SK-N-SH (cell line): Measurements from ENCODE around the gene TWF2. TPM values are rescaled to one million over a fixed set of nuclear protein-coding genes. Genes with fewer than 3 reads are reported as not detected.

Experiments used
- CTCF ChIA-PET: fragments of 300-600, 350-600 bp; formaldehyde crosslinking; extraction: SDS; loops from one replicate; lab custom pipeline; 2021; lab: Yijun Ruan, JAX
- POLR2A ChIA-PET: fragments of 350-600 bp; sonication (Branson Sonifier 250); formaldehyde crosslinking; extraction: SDS; loops from one replicate; lab custom pipeline; 2020; ENCODE audit warnings: antibody characterized with exemption, inconsistent platforms; lab: Yijun Ruan, JAX
- DNase-seq: peaks from one replicate; pipeline ENCODE4 v3.0.0; 2012
- H2AFZ ChIP-seq: fragments of 200-600 bp; sonication (generic); 2 replicates; pipeline ENCODE4 v1.8.1; 2016; ENCODE audit warnings: antibody characterized with exemption, mild to moderate bottlenecking, low read depth
- H3F3A ChIP-seq: fragments of 200-600 bp; sonication (generic); replicated peaks from 2 replicates; pipeline ENCODE3; 2016; ENCODE audit warnings: antibody characterized with exemption, mild to moderate bottlenecking; ENCODE audit not compliant: insufficient read depth
- H3K27ac ChIP-seq, 2 experiments: fragments of 200-500 bp in 1 of 2; fragments of 200-600 bp in 1 of 2; sonication (Bioruptor generic) in 1 of 2; sonication (generic), shearing (Covaris generic) in 1 of 2; 2 replicates each; pipeline versions ENCODE4 v1.5.1 to v1.6.1; 2014 to 2016; ENCODE audit warnings: low read depth in 2 of 2, inconsistent platforms in 1 of 2, low read length in 1 of 2, mild to moderate bottlenecking in 1 of 2, mixed read lengths in 1 of 2
- H3K27me3 ChIP-seq: fragments of 200-600 bp; sonication (generic), shearing (Covaris generic); 2 replicates; pipeline ENCODE4 v1.6.1; 2016; ENCODE audit warnings: mixed run types; ENCODE audit not compliant: insufficient read depth
- H3K36me3 ChIP-seq, 2 experiments: fragments of 200-500 bp in 1 of 2; fragments of 200-600 bp in 1 of 2; sonication (Bioruptor generic) in 1 of 2; sonication (generic) in 1 of 2; replicated peaks in 1 of 2; 2 replicates each; pipeline versions ENCODE3 to v1.5.1; 2014 to 2016; ENCODE audit warnings: low read length in 1 of 2, mild to moderate bottlenecking in 1 of 2; ENCODE audit not compliant: insufficient read depth in 2 of 2, control insufficient read depth in 1 of 2
- H3K4me1 ChIP-seq, 2 experiments: fragments of 200-500 bp in 1 of 2; fragments of 200-600 bp in 1 of 2; sonication (Bioruptor generic) in 1 of 2; sonication (generic), shearing (Covaris generic) in 1 of 2; 2 replicates each; pipeline versions ENCODE4 v1.5.1 to v1.6.1; 2014 to 2016; ENCODE audit warnings: low read depth in 1 of 2, low read length in 1 of 2, mixed run types in 1 of 2; ENCODE audit not compliant: insufficient read depth in 2 of 2, control insufficient read depth in 1 of 2
- H3K4me2 ChIP-seq: fragments of 200-600 bp; sonication (generic), shearing (Covaris generic); 2 replicates; pipeline ENCODE4 v1.6.1; 2017; ENCODE audit warnings: mixed run types
- H3K4me3 ChIP-seq, 2 experiments: fragments of 200-500 bp in 1 of 2; fragments of 200-600 bp in 1 of 2; sonication (Bioruptor generic) in 1 of 2; sonication (generic), shearing (Covaris generic) in 1 of 2; 2 replicates each; pipeline versions ENCODE4 v1.5.1 to v1.8.1; 2014 to 2016; ENCODE audit warnings: low read depth in 2 of 2, inconsistent platforms in 1 of 2, low read length in 1 of 2, mild to moderate bottlenecking in 1 of 2, mixed read lengths in 1 of 2, moderate library complexity in 1 of 2
- H3K79me2 ChIP-seq: fragments of 200-600 bp; sonication (generic); 2 replicates; pipeline ENCODE4 v1.8.1; 2017; ENCODE audit warnings: mild to moderate bottlenecking; ENCODE audit not compliant: insufficient read depth
- H3K9ac ChIP-seq: fragments of 200-600 bp; sonication (generic); 2 replicates; pipeline ENCODE4 v1.6.1; 2017; ENCODE audit warnings: mixed run types
- H3K9me2 ChIP-seq: fragments of 200-600 bp; sonication (generic); 2 replicates; pipeline ENCODE4 v1.6.1; 2017; ENCODE audit warnings: mixed run types
- H3K9me3 ChIP-seq: fragments of 200-600 bp; sonication (generic); 2 replicates; pipeline ENCODE4 v1.6.1; 2017; ENCODE audit warnings: mixed run types, mild to moderate bottlenecking, moderate library complexity
- H4K20me1 ChIP-seq: fragments of 200-600 bp; sonication (generic); 2 replicates; pipeline ENCODE4 v1.6.1; 2017; ENCODE audit warnings: mild to moderate bottlenecking, mixed run types; ENCODE audit not compliant: insufficient read depth
- ELF1 ChIP-seq: IDR thresholded peaks from 2 replicates; pipeline ENCODE4 v1.4.0; 2012
- EP300 ChIP-seq, 2 experiments: IDR thresholded peaks; 2 replicates each; pipeline versions ENCODE4 v1.4.0 to v1.6.1; 2012; ENCODE audit warnings: borderline replicate concordance in 1 of 2, low read depth in 1 of 2, low read length in 1 of 2
- GABPA ChIP-seq: IDR thresholded peaks from 2 replicates; pipeline ENCODE4 v1.4.0; 2012; ENCODE audit warnings: low read depth, mild to moderate bottlenecking
- GATA2 ChIP-seq: sonication (generic); formaldehyde crosslinking; IDR thresholded peaks from 2 replicates; pipeline ENCODE4 v1.5.0; 2020; ENCODE audit warnings: mild to moderate bottlenecking, missing genetic modification reagents
- NFIC ChIP-seq: IDR thresholded peaks from 2 replicates; pipeline ENCODE4 v1.4.0; 2012; ENCODE audit warnings: borderline replicate concordance
- RAD21 ChIP-seq: IDR thresholded peaks from 2 replicates; pipeline ENCODE4 v1.6.1; 2012; ENCODE audit warnings: mild to moderate bottlenecking, low read length
- RCOR1 ChIP-seq: fragments of 150-350 bp; IDR thresholded peaks from 2 replicates; pipeline ENCODE4 v1.6.1; 2017; ENCODE audit warnings: antibody characterized with exemption, low read length
- RFX5 ChIP-seq: IDR thresholded peaks from 2 replicates; pipeline ENCODE4 v1.6.1; 2012; ENCODE audit warnings: mild to moderate bottlenecking, improper control_type of control experiment, low read length
- RXRA ChIP-seq: IDR thresholded peaks from 2 replicates; pipeline ENCODE4 v1.4.0; 2012; ENCODE audit warnings: low read depth, mild to moderate bottlenecking, borderline replicate concordance
- SMC3 ChIP-seq: IDR thresholded peaks from 2 replicates; pipeline ENCODE4 v1.6.1; 2012; ENCODE audit warnings: low read depth, low read length, improper control_type of control experiment
- TAF1 ChIP-seq: IDR thresholded peaks from 2 replicates; pipeline ENCODE4 v1.6.1; 2012; ENCODE audit warnings: low read depth, mild to moderate bottlenecking, low read length, moderate library complexity, borderline replicate concordance
- TEAD4 ChIP-seq: IDR thresholded peaks from 2 replicates; pipeline ENCODE4 v1.4.0; 2012; ENCODE audit warnings: mild to moderate bottlenecking, borderline replicate concordance; ENCODE audit not compliant: insufficient read depth
- ZBTB33 ChIP-seq: IDR thresholded peaks from 2 replicates; pipeline ENCODE4 v1.4.0; 2012; ENCODE audit warnings: low read depth, borderline replicate concordance
- WGBS: methylation state at CpG from one replicate; pipeline ENCODE4 v1.1.6; 2017; ENCODE audit warnings: low lambda C conversion rate; 5-methylcytosine and 5-hydroxymethylcytosine counted together
- polyA plus RNA-seq, 3 experiments: library from polyadenylated mRNA; depleted of rRNA; stranded (reverse); fragments of >200 nt; gene quantifications; 2 replicates each; pipeline ENCODE4 v1.2.3, GENCODE V29; 2012
- TF ChIP-seq, protein P1 (sequence below): IDR thresholded peaks from 2 replicates; pipeline ENCODE4 v1.4.0; 2012; ENCODE audit warnings: low read depth
- TF ChIP-seq, protein P2 (sequence below): IDR thresholded peaks from 2 replicates; pipeline ENCODE4 v1.6.1; 2012; ENCODE audit warnings: mild to moderate bottlenecking, low read depth, low read length, moderate library complexity

The TWF2 gene
- polyA plus RNA-seq, 1 of the 3 experiments (the other 2 are of a cell fraction) = 188 TPM

GRCh38 chr3:52238761-52239701 is at the start of gene TWF2 (continued):
- TF ChIP-seq, protein P1, sequence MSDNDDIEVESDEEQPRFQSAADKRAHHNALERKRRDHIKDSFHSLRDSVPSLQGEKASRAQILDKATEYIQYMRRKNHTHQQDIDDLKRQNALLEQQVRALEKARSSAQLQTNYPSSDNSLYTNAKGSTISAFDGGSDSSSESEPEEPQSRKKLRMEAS = peak; percentile 56; the same call in 1 of the 2 replicates
- no peak for TF ChIP-seq ELF1
- TF ChIP-seq GATA2 (CRISPR knock-in tag) = no peak
- no peak for TF ChIP-seq EP300 (IDR thresholded peaks at IDR 0.05; ENCODE audit: borderline replicate concordance in 1 of 2, low read depth in 1 of 2, low read length in 1 of 2)
- TF ChIP-seq RXRA = no peak
- TF ChIP-seq SMC3 = no peak
- TF ChIP-seq NFIC = 0 out of 2 replicates have a peak, but pooled peaks have one; percentile 1
- 0 out of 2 replicates have a peak, but pooled peaks have one; percentile 5 for TF ChIP-seq RCOR1
- TF ChIP-seq, protein P2, sequence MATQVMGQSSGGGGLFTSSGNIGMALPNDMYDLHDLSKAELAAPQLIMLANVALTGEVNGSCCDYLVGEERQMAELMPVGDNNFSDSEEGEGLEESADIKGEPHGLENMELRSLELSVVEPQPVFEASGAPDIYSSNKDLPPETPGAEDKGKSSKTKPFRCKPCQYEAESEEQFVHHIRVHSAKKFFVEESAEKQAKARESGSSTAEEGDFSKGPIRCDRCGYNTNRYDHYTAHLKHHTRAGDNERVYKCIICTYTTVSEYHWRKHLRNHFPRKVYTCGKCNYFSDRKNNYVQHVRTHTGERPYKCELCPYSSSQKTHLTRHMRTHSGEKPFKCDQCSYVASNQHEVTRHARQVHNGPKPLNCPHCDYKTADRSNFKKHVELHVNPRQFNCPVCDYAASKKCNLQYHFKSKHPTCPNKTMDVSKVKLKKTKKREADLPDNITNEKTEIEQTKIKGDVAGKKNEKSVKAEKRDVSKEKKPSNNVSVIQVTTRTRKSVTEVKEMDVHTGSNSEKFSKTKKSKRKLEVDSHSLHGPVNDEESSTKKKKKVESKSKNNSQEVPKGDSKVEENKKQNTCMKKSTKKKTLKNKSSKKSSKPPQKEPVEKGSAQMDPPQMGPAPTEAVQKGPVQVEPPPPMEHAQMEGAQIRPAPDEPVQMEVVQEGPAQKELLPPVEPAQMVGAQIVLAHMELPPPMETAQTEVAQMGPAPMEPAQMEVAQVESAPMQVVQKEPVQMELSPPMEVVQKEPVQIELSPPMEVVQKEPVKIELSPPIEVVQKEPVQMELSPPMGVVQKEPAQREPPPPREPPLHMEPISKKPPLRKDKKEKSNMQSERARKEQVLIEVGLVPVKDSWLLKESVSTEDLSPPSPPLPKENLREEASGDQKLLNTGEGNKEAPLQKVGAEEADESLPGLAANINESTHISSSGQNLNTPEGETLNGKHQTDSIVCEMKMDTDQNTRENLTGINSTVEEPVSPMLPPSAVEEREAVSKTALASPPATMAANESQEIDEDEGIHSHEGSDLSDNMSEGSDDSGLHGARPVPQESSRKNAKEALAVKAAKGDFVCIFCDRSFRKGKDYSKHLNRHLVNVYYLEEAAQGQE = no peak
- TF ChIP-seq GABPA = peak; percentile 23; the same call in 1 of the 2 replicates

- Histone ChIP-seq H3K36me3 (peaks cover 0 to 16% of the 10 kb centered on the region in 2 experiments), H3F3A (peaks cover 10% of the 10 kb centered on the region), H4K20me1 (no peaks in the 10 kb centered on the region), H3K9me3 (no peaks in the 10 kb centered on the region), H3K27me3 (no peaks in the 10 kb centered on the region), H3K27ac (peak overlapping the region; percentile 97 to 99; a peak in 3 of 4 replicates), H3K4me1 (peaks cover 0 to 19% of the 10 kb centered on the region in 2 experiments; a peak in 2 of 4 replicates), H3K9ac (peak overlapping the region; percentile 98; the same call in 1 of the 2 replicates), H2AFZ (peak overlapping the region; percentile 80; the same call in 1 of the 2 replicates)
- DNase-seq = no peak
- CTCF ChIA-PET = interaction anchor here (0.9 to 16.0 kb wide), 10 partner anchors 9 to 158 kb away, joined by 3 to 504 read pairs (median 4); partner anchors contain the start of gene WDR82
- no peak for TF ChIP-seq TEAD4
- TF ChIP-seq RFX5 = no peak
- no peak for TF ChIP-seq ZBTB33
- TF ChIP-seq GATA2 (CRISPR knock-in tag) = no peak
- no peak for TF ChIP-seq ELF1
- TF ChIP-seq RAD21 = no peak
- no peak for TF ChIP-seq TAF1
- TF ChIP-seq, all 33 proteins: peak for 0
- H3K9me2 ChIP-seq = no peaks in the 10 kb centered on the region
- H3K79me2 ChIP-seq = peaks cover 27% of the 10 kb centered on the region; the same call in 1 of the 2 replicates
- H3K4me2 ChIP-seq = peak overlapping the region; percentile 94
- H3K4me3 ChIP-seq = peak overlapping the region; percentile 63 to 81
- 97% methylated on average over 6 of the region's 6 CpGs for WGBS
- POLR2A ChIA-PET = interaction anchor here (0.6 to 3.0 kb wide), 10 partner anchors 9 to 293 kb away, joined by 3 to 27 read pairs (median 4); partner anchors contain the start of genes RPL29 and WDR82
These were observed 49.7 kb upstream of the TWF2 start for GRCh38 chr3:52288674-52289073.
